ENCODE measurements around the gene STAG1.

Gene STAG1

GRCh38 chr3:136699271-136699828 lies 52.8 kb downstream of the STAG1 start:
- no peak for TF ChIP-seq CTCF (IDR thresholded peaks at IDR 0.05)
- TF ChIP-seq ZFX (IDR thresholded peaks at IDR 0.05; ENCODE audit: borderline replicate concordance): no peak
- H3K27ac ChIP-seq: no peak overlapping the region

- TF ChIP-seq CTCF (IDR thresholded peaks at IDR 0.05): no peak
- TF ChIP-seq ZFX (IDR thresholded peaks at IDR 0.05; ENCODE audit: borderline replicate concordance): no peak
- H3K27ac ChIP-seq: no peak overlapping the region
Observed at GRCh38 chr3:136698361-136698760, 53.8 kb downstream of the STAG1 start.

- TF ChIP-seq ZFX (IDR thresholded peaks at IDR 0.05; ENCODE audit: borderline replicate concordance) (no peak), CTCF (IDR thresholded peaks at IDR 0.05) (no peak)
Observed at GRCh38 chr3:136696797-136697196, 55.4 kb downstream of the STAG1 start.

GRCh38 chr3:136694321-136694720 lies 57.9 kb downstream of the STAG1 start:
- no peak for TF ChIP-seq ZFX (IDR thresholded peaks at IDR 0.05; ENCODE audit: borderline replicate concordance)
- no peak for TF ChIP-seq CTCF (IDR thresholded peaks at IDR 0.05)

More at GRCh38 chr3:136696797-136697196, 55.4 kb downstream of the STAG1 start:
- H3K27ac ChIP-seq: no peak overlapping the region

GRCh38 chr3:136690599-136690998 lies 61.6 kb downstream of the STAG1 start:
- H3K27ac ChIP-seq: no peak overlapping the region
- TF ChIP-seq ZFX (IDR thresholded peaks at IDR 0.05; ENCODE audit: borderline replicate concordance) (no peak), CTCF (IDR thresholded peaks at IDR 0.05) (no peak)

More at GRCh38 chr3:136694321-136694720, 57.9 kb downstream of the STAG1 start:
- H3K27ac ChIP-seq: no peak overlapping the region

- no peak overlapping the region for H3K27ac ChIP-seq
- TF ChIP-seq ZFX (IDR thresholded peaks at IDR 0.05; ENCODE audit: borderline replicate concordance) (no peak), CTCF (IDR thresholded peaks at IDR 0.05) (no peak)
Observed at GRCh38 chr3:136685882-136686281, 66.3 kb downstream of the STAG1 start.

GRCh38 chr3:136682740-136683312 lies 69.4 kb downstream of the STAG1 start:
- no peak overlapping the region for H3K27ac ChIP-seq
- no peak for TF ChIP-seq CTCF (IDR thresholded peaks at IDR 0.05)
- TF ChIP-seq ZFX (IDR thresholded peaks at IDR 0.05; ENCODE audit: borderline replicate concordance): no peak

All from 22Rv1 (cell line).